ENCODE measurements around the gene AP3S1. TPM values are rescaled to one million over a fixed set of nuclear protein-coding genes. Genes with fewer than 3 reads are reported as not detected.
A peak's percentile ranks its signal among the peaks of the same experiment; 100 is the strongest.

AP3S1 gene
- total RNA-seq, 1 experiment from 2014 or later, result 60.8 TPM

GRCh38 chr5:115961381-115962238 lies 119.9 kb downstream of the AP3S1 start:
- CTCF ChIA-PET, result interaction anchor here (0.7 to 1.9 kb wide), 15 partner anchors 7 to 387 kb away, joined by 3 to 6 read pairs (median 4); no protein-coding TSS in a partner anchor
- Mint-ChIP-seq H3K27ac (no peak overlapping the region), H3K4me3 (peak overlapping the region; percentile 62), H3K9me3 (no peaks in the 10 kb centered on the region), H3K36me3 (no peaks in the 10 kb centered on the region), H3K27me3 (ENCODE audit: low read depth) (peaks cover 72% of the 10 kb centered on the region), H3K4me1 (peaks cover 6% of the 10 kb centered on the region)
- ATAC-seq (peak; percentile 54), DNase-seq (ENCODE audit: low spot score) (peak; percentile 30)
- POLR2A ChIA-PET, result interaction anchor here (1.4 kb wide), 1 partner anchor 417 kb away, joined by 3 read pairs; the partner anchor contains the start of gene FEM1C
- TF ChIP-seq ZNF317 (CRISPR knock-in tag; IDR thresholded peaks at IDR 0.05; ENCODE audit: borderline replicate concordance, low read depth) (no peak), NFATC4 (CRISPR knock-in tag; IDR thresholded peaks at IDR 0.05) (no peak), ZNF512 (CRISPR knock-in tag; IDR thresholded peaks at IDR 0.05; ENCODE audit: borderline replicate concordance) (no peak), ZNF121 (CRISPR knock-in tag; IDR thresholded peaks at IDR 0.05) (no peak), MXD4 (CRISPR knock-in tag; IDR thresholded peaks at IDR 0.05; ENCODE audit: borderline replicate concordance) (no peak)
- TF ChIP-seq, protein P1, sequence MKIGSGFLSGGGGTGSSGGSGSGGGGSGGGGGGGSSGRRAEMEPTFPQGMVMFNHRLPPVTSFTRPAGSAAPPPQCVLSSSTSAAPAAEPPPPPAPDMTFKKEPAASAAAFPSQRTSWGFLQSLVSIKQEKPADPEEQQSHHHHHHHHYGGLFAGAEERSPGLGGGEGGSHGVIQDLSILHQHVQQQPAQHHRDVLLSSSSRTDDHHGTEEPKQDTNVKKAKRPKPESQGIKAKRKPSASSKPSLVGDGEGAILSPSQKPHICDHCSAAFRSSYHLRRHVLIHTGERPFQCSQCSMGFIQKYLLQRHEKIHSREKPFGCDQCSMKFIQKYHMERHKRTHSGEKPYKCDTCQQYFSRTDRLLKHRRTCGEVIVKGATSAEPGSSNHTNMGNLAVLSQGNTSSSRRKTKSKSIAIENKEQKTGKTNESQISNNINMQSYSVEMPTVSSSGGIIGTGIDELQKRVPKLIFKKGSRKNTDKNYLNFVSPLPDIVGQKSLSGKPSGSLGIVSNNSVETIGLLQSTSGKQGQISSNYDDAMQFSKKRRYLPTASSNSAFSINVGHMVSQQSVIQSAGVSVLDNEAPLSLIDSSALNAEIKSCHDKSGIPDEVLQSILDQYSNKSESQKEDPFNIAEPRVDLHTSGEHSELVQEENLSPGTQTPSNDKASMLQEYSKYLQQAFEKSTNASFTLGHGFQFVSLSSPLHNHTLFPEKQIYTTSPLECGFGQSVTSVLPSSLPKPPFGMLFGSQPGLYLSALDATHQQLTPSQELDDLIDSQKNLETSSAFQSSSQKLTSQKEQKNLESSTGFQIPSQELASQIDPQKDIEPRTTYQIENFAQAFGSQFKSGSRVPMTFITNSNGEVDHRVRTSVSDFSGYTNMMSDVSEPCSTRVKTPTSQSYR (CRISPR knock-in tag; IDR thresholded peaks at IDR 0.05), result 0 out of 2 replicates have a peak, but pooled peaks have one; percentile 42

GRCh38 chr5:115962239-115962564 lies 120.5 kb downstream of the AP3S1 start, which contains the start of gene LVRN:
TSS of gene LVRN (plus strand) at chr5:115962475. CDS start at chr5:115962618, 143 bp downstream.
- H3K4me3 Mint-ChIP-seq, result peak within 1 kb of the TSS; percentile 62
- no peaks in the 10 kb centered on the region for H3K36me3 Mint-ChIP-seq
- peaks cover 6% of the 10 kb centered on the region for H3K4me1 Mint-ChIP-seq
- H3K27ac Mint-ChIP-seq, result no peak within 1 kb of the TSS
- H3K9me3 Mint-ChIP-seq, result no peaks in the 10 kb centered on the region
- ATAC-seq, result peak; percentile 28
- ChIA-PET POLR2A (interaction anchor here (0.6 to 1.4 kb wide), 2 partner anchors 95 to 418 kb away, joined by 3 read pairs; partner anchors contain the start of gene FEM1C), CTCF (interaction anchor here (0.7 to 2.6 kb wide), 21 partner anchors 8 to 388 kb away, joined by 3 to 8 read pairs (median 4); no protein-coding TSS in a partner anchor)
- no peak for DNase-seq (ENCODE audit: low spot score)
- H3K27me3 Mint-ChIP-seq (ENCODE audit: low read depth), result peaks cover 72% of the 10 kb centered on the region
- TF ChIP-seq, protein P2, sequence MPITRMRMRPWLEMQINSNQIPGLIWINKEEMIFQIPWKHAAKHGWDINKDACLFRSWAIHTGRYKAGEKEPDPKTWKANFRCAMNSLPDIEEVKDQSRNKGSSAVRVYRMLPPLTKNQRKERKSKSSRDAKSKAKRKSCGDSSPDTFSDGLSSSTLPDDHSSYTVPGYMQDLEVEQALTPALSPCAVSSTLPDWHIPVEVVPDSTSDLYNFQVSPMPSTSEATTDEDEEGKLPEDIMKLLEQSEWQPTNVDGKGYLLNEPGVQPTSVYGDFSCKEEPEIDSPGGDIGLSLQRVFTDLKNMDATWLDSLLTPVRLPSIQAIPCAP (CRISPR knock-in tag; IDR thresholded peaks at IDR 0.05), result no peak
- no peak for TF ChIP-seq ZNF416 (CRISPR knock-in tag; IDR thresholded peaks at IDR 0.05)
- TF ChIP-seq ATF1 (CRISPR knock-in tag; IDR thresholded peaks at IDR 0.05), result no peak
- TF ChIP-seq ETV6 (CRISPR knock-in tag; IDR thresholded peaks at IDR 0.05), result no peak
- no peak for TF ChIP-seq ZNF423 (CRISPR knock-in tag; IDR thresholded peaks at IDR 0.05)
- TF ChIP-seq ZNF317 (CRISPR knock-in tag; IDR thresholded peaks at IDR 0.05; ENCODE audit: borderline replicate concordance, low read depth), result no peak

DNA sequence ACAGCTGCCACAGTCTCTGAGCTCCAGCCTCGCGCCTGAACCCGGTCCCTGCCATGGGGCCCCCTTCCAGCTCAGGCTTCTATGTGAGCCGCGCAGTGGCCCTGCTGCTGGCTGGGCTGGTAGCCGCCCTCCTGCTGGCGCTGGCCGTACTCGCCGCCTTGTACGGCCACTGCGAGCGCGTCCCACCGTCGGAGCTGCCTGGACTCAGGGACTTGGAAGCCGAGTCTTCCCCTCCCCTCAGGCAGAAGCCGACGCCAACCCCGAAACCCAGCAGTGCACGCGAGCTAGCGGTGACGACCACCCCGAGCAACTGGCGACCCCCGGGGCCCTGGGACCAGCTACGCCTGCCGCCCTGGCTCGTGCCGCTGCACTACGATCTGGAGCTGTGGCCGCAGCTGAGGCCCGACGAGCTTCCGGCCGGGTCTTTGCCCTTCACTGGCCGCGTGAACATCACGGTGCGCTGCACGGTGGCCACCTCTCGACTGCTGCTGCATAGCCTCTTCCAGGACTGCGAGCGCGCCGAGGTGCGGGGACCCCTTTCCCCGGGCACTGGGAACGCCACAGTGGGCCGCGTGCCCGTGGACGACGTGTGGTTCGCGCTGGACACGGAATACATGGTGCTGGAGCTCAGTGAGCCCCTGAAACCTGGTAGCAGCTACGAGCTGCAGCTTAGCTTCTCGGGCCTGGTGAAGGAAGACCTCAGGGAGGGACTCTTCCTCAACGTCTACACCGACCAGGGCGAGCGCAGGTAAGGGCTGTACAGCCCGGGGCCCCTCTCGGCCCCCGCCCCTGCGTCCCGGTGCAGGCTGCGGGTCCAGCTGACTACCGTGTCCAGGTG lies 121.0 kb downstream of the AP3S1 start:
- peak overlapping the region; percentile 62 for H3K4me3 Mint-ChIP-seq
- POLR2A ChIA-PET, result interaction anchor here (0.5 to 1.4 kb wide), 3 partner anchors 88 to 418 kb away, joined by 3 read pairs; partner anchors contain the start of gene FEM1C
- H3K27ac Mint-ChIP-seq, result no peak overlapping the region
- no peaks in the 10 kb centered on the region for H3K36me3 Mint-ChIP-seq
- DNase-seq (ENCODE audit: low spot score) (peak; percentile 41), ATAC-seq (peak; percentile 64)
- no peaks in the 10 kb centered on the region for H3K9me3 Mint-ChIP-seq
- CTCF ChIA-PET, result interaction anchor here (0.7 to 2.6 kb wide), 20 partner anchors 8 to 388 kb away, joined by 3 to 8 read pairs (median 4); no protein-coding TSS in a partner anchor
- peaks cover 6% of the 10 kb centered on the region for H3K4me1 Mint-ChIP-seq
- H3K27me3 Mint-ChIP-seq (ENCODE audit: low read depth), result peaks cover 72% of the 10 kb centered on the region
- 0 out of 2 replicates have a peak, but pooled peaks have one; percentile 42 for TF ChIP-seq ARID4B (CRISPR knock-in tag; IDR thresholded peaks at IDR 0.05; ENCODE audit: borderline replicate concordance)
- TF ChIP-seq MAX (CRISPR knock-in tag; IDR thresholded peaks at IDR 0.05), result peak; percentile 46; the same call in 1 of the 2 replicates
- TF ChIP-seq, protein P3, sequence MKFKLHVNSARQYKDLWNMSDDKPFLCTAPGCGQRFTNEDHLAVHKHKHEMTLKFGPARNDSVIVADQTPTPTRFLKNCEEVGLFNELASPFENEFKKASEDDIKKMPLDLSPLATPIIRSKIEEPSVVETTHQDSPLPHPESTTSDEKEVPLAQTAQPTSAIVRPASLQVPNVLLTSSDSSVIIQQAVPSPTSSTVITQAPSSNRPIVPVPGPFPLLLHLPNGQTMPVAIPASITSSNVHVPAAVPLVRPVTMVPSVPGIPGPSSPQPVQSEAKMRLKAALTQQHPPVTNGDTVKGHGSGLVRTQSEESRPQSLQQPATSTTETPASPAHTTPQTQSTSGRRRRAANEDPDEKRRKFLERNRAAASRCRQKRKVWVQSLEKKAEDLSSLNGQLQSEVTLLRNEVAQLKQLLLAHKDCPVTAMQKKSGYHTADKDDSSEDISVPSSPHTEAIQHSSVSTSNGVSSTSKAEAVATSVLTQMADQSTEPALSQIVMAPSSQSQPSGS (CRISPR knock-in tag; IDR thresholded peaks at IDR 0.05; ENCODE audit: borderline replicate concordance, low read depth), result 0 out of 2 replicates have a peak, but pooled peaks have one; percentile 10
- no peak for TF ChIP-seq TCF7 (CRISPR knock-in tag; IDR thresholded peaks at IDR 0.05; ENCODE audit: low read depth)
- TF ChIP-seq ETV6 (CRISPR knock-in tag; IDR thresholded peaks at IDR 0.05), result 0 out of 2 replicates have a peak, but pooled peaks have one; percentile 15

Data from WTC11 (cell line).